NCI-H526 treated with DMSO at 0.1 percent for 48 hours (cell line): ENCODE data around the gene MAN1A1.

ENCODE experiments used
- DNase-seq: peaks from one replicate; lab custom pipeline; 2025; lab: John Stamatoyannopoulos, UW

Gene MAN1A1

GRCh38 chr6:119140196-119141140 lies 209.1 kb downstream of the MAN1A1 start:
- DNase-seq, result no peak

DNA sequence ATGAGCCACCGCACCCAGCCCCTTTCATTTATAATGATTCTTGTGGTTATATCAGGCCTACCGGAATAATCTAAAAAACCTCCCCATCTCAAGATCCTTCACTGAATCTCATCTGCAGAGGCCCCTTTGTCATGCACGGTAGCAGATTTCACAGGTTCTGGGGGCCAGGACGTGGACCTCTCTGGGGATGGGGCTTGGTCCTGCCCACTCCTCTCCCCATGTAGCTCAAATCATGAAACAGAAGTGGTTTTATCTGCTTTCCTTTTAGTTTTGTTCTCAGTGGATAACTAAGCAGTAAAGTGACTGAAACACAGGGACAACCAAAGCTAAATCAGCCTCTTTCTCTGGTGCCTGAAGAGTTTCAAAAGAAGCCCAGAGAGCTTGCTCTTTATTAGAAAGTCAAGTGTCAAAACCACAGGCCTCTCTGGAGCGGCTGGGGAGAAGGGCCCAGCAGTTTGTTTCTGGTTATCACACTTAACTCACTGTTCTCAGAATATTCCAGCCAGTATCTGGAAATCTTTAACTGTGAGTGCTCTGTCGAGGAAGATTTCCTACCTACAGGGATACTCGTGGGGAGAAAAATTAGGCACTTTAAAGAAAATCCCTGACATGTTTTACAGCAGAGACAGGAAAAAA lies 210.5 kb downstream of the MAN1A1 start:
- DNase-seq, result no peak

GRCh38 chr6:119137194-119138072 lies 212.1 kb downstream of the MAN1A1 start:
- no peak for DNase-seq

- no peak for DNase-seq
Measured at GRCh38 chr6:119134752-119135151, 214.8 kb downstream of the MAN1A1 start.

- no peak for DNase-seq
Measured at GRCh38 chr6:119133400-119133799, 216.2 kb downstream of the MAN1A1 start.

GRCh38 chr6:119132261-119132981 lies 217.1 kb downstream of the MAN1A1 start:
- no peak for DNase-seq

DNA sequence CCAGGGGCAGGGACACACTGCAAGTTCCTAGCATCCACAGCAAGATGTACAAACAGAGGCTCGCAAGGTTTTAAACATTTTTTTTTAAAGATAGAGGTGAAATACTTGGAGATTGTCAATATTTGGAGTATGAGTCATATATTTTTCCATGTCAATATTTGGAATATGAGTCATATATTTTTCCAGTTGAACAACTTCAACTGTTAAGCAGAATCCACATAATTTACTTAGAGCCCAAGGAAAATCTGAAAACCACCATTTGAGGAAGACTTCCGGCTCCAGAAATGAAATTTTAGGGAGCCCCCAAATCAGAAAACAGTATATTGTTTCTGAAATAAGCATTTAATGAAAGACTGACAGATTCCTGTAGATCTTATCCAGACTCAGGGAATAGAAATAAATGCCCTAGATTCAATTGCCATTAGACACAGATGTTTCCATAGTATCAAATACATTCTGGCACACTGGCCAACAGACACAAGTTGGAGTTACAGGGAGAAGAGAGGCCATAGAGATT lies 219.5 kb downstream of the MAN1A1 start:
- DNase-seq, result peak; percentile 96

DNA sequence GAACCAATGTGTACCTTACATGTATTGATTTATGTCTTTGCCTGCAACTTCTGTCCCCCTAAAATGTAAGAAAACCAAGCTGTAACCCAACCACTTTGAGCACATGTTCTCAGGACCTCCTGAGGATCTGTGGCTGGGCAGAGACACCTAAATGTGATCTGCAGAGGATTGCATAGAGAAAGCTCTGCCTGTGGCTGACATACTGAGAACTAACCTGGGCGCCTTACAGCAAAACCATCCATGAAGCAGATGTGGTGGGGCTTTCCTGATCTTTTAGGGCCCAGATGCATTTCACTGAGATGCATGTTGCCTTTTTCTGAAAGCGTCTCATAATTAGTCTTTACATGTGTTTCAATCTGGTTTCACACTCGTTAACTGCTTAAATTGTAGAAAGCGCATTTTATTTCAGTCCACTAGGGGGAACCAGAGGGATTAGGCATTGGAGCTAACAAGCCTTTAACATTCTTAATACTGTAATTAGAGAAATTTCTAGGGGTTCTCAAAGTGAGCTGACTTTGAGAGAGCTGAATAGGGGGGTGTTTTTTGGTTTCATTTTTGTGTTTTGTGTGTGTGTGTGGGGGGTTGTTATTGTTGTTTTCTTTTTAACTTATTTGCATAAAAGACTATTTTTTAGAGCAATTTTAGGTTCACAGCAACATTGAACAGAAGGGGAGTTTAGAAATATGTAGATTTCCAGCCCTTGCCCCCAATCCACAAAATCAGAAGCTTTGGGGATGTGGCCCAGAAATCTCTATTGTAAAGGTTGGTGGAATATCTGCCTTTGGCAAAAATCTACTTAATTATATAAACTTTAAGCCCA lies 220.2 kb downstream of the MAN1A1 start:
- peak; percentile 70 for DNase-seq

DNA sequence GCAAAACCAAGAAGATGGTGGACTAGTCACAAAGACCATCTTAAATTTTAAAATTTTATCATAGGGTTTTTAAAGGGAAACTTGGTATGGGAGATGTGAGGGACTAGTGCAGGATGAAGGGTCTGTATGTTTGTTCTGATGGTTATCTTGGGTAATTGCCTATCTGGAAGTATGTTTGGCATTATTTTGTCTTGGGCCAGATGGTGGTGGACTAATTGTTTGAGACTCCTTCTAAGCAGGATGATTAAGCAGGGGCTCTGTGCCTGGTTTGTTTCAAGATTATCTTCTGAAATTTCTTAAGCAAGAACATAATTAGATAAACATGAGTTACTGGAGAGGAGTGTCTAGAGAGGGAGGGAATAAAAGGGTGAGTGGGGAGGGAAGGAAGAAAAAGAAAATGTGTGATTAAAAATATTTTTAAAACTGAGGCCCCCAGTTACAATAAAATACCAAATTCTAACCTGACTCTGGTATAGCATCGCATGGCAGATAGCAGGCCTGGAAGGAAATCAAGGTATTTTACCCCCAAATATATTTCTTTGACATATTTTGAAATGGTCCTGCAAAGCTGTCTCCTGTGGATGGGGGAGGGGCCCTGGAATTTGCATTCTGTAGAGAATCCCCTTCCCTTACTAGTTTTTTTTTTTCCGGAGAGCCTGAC lies 221.2 kb downstream of the MAN1A1 start:
- no peak for DNase-seq

GRCh38 chr6:119127627-119128026 lies 221.9 kb downstream of the MAN1A1 start:
- DNase-seq, result no peak
